Stimulated activated CD4-positive, alpha-beta T cell treated with anti-CD3 and anti-CD28 coated beads, Interleukin-12 subunit alpha, Interleukin-12 subunit beta, amount 100 ng/mL, for 4 hours (primary cell): ENCODE results near the gene TLCD3A.
"Not testable (repeated sequence)": the region's sequence is repeated elsewhere in the genome, so short reads cannot be mapped to it uniquely, and the experiment has no call there.

ENCODE experiments used
- DNase-seq: peaks from one replicate; pipeline ENCODE4 v3.0.0-alpha.2; 2020

Gene TLCD3A

GRCh38 chr17:750431-751037 lies 18.1 kb downstream of the TLCD3A start:
- DNase-seq, result no peak

GRCh38 chr17:751269-752001 lies 19.0 kb downstream of the TLCD3A start:
- DNase-seq, result peak; percentile 53

- DNase-seq, result peak; percentile 99
These were observed 19.7 kb downstream of the TLCD3A start, which contains the start of gene GEMIN4 for GRCh38 chr17:752002-752619. TSS of gene GEMIN4 (minus strand) at chr17:752264. CDS start at chr17:752142, 122 bp downstream.

GRCh38 chr17:752620-753219 lies 20.3 kb downstream of the TLCD3A start:
- no peak for DNase-seq

- no peak for DNase-seq
These were observed 21.0 kb downstream of the TLCD3A start for GRCh38 chr17:753418-753817.

- not testable (repeated sequence) for DNase-seq
These were observed 23.0 kb downstream of the TLCD3A start for GRCh38 chr17:755319-755961.

GRCh38 chr17:756010-756567 lies 23.7 kb downstream of the TLCD3A start:
- not testable (repeated sequence) for DNase-seq

GRCh38 chr17:759964-760363 lies 27.6 kb downstream of the TLCD3A start:
- DNase-seq, result no peak

GRCh38 chr17:760371-760770 lies 28.0 kb downstream of the TLCD3A start:
- DNase-seq, result no peak

- DNase-seq, result no peak
These were observed 34.7 kb downstream of the TLCD3A start for GRCh38 chr17:767076-767475.

- no peak for DNase-seq
These were observed 40.6 kb downstream of the TLCD3A start for GRCh38 chr17:773016-773415.

GRCh38 chr17:773467-774312 lies 41.3 kb downstream of the TLCD3A start:
- DNase-seq, result no peak

- DNase-seq, result no peak
These were observed 41.9 kb downstream of the TLCD3A start for GRCh38 chr17:774313-774584.

GRCh38 chr17:778096-778495 lies 45.7 kb downstream of the TLCD3A start:
- no peak for DNase-seq

- peak; percentile 95 for DNase-seq
These were observed 49.7 kb downstream of the TLCD3A start, which contains the start of the genes GLOD4 and MRM3 for GRCh38 chr17:781805-782731. TSS of gene GLOD4 (minus strand) at chr17:782280. CDS start at chr17:782255, 25 bp downstream. TSS of gene MRM3 (plus strand) at chr17:782353. CDS start at chr17:782379, 26 bp downstream.

GRCh38 chr17:784143-784542 lies 51.7 kb downstream of the TLCD3A start:
- no peak for DNase-seq

GRCh38 chr17:785901-786300 lies 53.5 kb downstream of the TLCD3A start:
- DNase-seq, result not testable (repeated sequence)

GRCh38 chr17:787641-788221 lies 55.3 kb downstream of the TLCD3A start:
- DNase-seq, result no peak

GRCh38 chr17:788551-788950 lies 56.2 kb downstream of the TLCD3A start:
- DNase-seq, result no peak

GRCh38 chr17:789160-789840 lies 56.9 kb downstream of the TLCD3A start:
- DNase-seq, result no peak
